AG04450 (cell line): ENCODE measurements around the gene MFGE8. TPM values are rescaled to one million over a fixed set of nuclear protein-coding genes. Genes with fewer than 3 reads are reported as not detected.

Experiments
- CTCF ChIA-PET: fragments of 300-600, 350-600 bp; formaldehyde crosslinking; extraction: SDS; loops from one replicate; lab custom pipeline; 2022; ENCODE audit warnings: antibody characterized with exemption, inconsistent platforms; lab: Charles Lee
- POLR2A ChIA-PET: fragments of 350-600 bp; formaldehyde crosslinking; extraction: SDS; loops from one replicate; lab custom pipeline; 2021; ENCODE audit warnings: antibody characterized with exemption, inconsistent platforms; lab: Yijun Ruan, JAX
- DNase-seq: peaks from one replicate; pipeline ENCODE4 v3.0.0-alpha.2; 2011; ENCODE audit warnings: low read depth, low spot score
- H3K27ac ChIP-seq: one replicate; pipeline ENCODE4 v1.5.1; 2012; ENCODE audit warnings: low read depth, low read length, control low read depth
- H3K27me3 ChIP-seq: one replicate; pipeline ENCODE4 v1.6.0; 2012; ENCODE audit warnings: low read length; ENCODE audit not compliant: control insufficient read depth, insufficient read depth
- H3K4me3 ChIP-seq: 2 replicates; pipeline ENCODE4 v1.5.1; 2011; ENCODE audit warnings: mild to moderate bottlenecking, low read depth, low read length, control low read depth
- H3K9me3 ChIP-seq: 2 replicates; pipeline ENCODE4 v1.5.1; 2012; ENCODE audit warnings: low read length; ENCODE audit not compliant: control insufficient read depth, insufficient read depth
- polyA plus RNA-seq: library from polyadenylated mRNA; depleted of rRNA; stranded (reverse); fragments of >200 nt; gene quantifications from 2 replicates; pipeline ENCODE4 v1.2.3, GENCODE V29; 2011; rRNA removed
- TF ChIP-seq, protein P1 (sequence below): IDR thresholded peaks from 2 replicates; pipeline ENCODE4 v1.5.1; 2011; ENCODE audit warnings: low read depth, low read length, control low read depth, inconsistent platforms

The MFGE8 gene
- polyA plus RNA-seq, 1 experiment: 904 TPM

DNA sequence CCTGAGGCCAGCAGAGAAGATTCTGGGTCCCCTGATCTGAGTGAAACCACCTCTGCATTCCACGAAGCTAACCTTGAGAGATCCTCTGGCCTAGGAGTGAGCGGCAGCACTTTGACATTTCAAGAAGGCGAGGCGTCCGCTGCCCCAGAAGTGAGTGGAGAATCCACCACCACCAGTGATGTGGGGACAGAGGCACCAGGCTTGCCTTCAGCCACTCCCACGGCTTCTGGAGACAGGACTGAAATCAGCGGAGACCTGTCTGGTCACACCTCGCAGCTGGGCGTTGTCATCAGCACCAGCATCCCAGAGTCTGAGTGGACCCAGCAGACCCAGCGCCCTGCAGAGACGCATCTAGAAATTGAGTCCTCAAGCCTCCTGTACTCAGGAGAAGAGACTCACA lies 54.2 kb downstream of the MFGE8 start:
- ChIA-PET POLR2A (no interaction called here), CTCF (no interaction called here)
- TF ChIP-seq, protein P1, sequence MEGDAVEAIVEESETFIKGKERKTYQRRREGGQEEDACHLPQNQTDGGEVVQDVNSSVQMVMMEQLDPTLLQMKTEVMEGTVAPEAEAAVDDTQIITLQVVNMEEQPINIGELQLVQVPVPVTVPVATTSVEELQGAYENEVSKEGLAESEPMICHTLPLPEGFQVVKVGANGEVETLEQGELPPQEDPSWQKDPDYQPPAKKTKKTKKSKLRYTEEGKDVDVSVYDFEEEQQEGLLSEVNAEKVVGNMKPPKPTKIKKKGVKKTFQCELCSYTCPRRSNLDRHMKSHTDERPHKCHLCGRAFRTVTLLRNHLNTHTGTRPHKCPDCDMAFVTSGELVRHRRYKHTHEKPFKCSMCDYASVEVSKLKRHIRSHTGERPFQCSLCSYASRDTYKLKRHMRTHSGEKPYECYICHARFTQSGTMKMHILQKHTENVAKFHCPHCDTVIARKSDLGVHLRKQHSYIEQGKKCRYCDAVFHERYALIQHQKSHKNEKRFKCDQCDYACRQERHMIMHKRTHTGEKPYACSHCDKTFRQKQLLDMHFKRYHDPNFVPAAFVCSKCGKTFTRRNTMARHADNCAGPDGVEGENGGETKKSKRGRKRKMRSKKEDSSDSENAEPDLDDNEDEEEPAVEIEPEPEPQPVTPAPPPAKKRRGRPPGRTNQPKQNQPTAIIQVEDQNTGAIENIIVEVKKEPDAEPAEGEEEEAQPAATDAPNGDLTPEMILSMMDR: no peak

DNA sequence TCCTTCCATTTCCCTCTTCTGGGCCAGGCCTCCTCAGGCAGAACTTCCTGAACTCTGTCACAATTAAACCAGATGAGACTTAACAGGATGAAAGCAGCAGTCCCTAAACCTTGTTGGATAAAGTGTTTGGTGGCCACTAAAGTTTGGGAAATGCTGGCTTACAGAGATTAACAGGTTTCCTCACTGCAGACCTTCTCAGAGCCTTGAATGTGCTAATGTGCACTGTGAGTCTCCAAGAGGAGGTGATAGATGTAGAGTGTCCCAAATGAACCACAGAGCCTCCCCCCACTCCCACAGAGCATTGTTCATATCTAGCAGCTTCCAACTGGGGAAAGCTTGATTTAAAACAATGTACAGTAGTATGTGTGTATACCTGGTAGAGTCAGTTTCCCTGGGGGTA lies 60.7 kb downstream of the MFGE8 start:
- ChIA-PET POLR2A (no interaction called here), CTCF (interaction anchor here (0.9 kb wide), 1 partner anchor 26 kb away, joined by 3 read pairs; no protein-coding TSS in a partner anchor)
- peaks cover 18% of the 10 kb centered on the region for H3K27me3 ChIP-seq
- H3K4me3 ChIP-seq: no peak overlapping the region
- peaks cover 5% of the 10 kb centered on the region; the same call in 1 of the 2 replicates for H3K9me3 ChIP-seq
- H3K27ac ChIP-seq: no peak overlapping the region
- TF ChIP-seq, protein P1: no peak
- DNase-seq: no peak

More for the DNA sequence above, 54.2 kb downstream of the MFGE8 start:
- no peak for DNase-seq
- H3K9me3 ChIP-seq: peaks cover 5% of the 10 kb centered on the region; the same call in 1 of the 2 replicates
- H3K4me3 ChIP-seq: no peak overlapping the region
- no peak overlapping the region for H3K27ac ChIP-seq
- H3K27me3 ChIP-seq: peaks cover 28% of the 10 kb centered on the region

- Histone ChIP-seq H3K4me3 (no peak overlapping the region), H3K27ac (no peak overlapping the region), H3K27me3 (peaks cover 12% of the 10 kb centered on the region), H3K9me3 (peaks cover 3% of the 10 kb centered on the region; the same call in 1 of the 2 replicates)
- DNase-seq: no peak
- ChIA-PET CTCF (no interaction called here), POLR2A (no interaction called here)
- TF ChIP-seq, protein P1: no peak
Measured at GRCh38 chr15:88849376-88850072, 63.7 kb downstream of the MFGE8 start.

Other genes starting within 250 kb of the MFGE8 start
- 0.20 and 0.22 TPM in 2 replicates for gene ACAN, start 109.9 kb downstream of the MFGE8 start, polyA plus RNA-seq
- gene HAPLN3, start 17.8 kb downstream of the MFGE8 start, polyA plus RNA-seq: 5.6 and 6.8 TPM in 2 replicates
- gene ABHD2, start 175.1 kb upstream of the MFGE8 start, polyA plus RNA-seq: 51.5 and 60.1 TPM in 2 replicates